ENCODE measurements around the gene FGF18.

Gene FGF18

DNA sequence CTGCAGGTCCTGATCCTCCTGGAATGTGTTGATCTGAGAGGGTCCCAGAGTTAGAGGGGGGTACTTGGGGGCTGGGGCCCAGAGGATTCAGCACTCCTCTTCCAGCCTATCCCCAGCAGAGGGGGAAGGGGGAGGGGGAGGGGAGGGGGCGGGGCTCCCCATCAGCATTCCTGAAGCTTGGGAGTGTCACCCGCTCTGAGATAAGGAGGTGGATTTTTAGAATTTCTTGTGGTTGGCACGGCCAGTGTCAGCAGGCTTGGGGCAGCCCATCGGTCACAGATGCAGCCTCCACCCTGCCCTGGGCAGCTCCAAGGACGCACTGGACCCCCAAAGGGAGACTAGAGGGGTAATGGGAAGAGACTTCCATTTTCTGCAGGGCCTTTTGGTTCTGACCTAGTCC lies 5.3 kb downstream of the FGF18 start:
- DNase-seq = no peak

DNA sequence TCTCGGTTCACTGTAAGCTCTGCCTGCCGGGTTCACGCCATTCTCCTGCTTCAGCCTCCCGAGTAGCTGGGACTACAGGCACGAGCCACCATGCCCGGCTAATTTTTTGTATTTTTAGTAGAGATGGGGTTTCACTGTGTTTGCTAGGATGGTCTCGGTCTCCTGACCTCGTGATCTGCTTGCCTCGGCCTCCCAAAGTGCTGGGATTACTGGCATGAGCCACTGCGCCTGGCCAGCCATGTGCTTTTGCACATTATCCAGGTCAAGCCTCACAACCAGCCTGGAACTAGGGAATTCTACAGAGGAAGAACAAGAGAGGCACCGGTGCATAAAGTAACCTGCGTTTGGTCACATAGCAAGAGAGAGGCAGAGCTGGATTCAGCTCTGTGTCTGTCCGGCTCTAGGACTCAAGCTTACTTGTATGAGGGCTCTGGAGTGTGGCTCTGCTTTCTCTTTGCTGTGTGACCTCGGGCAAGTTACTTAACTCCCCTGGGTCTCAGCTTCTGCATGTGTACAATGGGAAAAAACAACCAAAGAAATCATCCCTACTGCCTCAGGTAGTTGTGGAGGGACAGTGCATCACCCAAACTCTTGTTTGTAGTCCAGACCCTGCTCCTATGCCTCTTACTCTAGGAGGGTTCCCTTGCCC lies 6.3 kb downstream of the FGF18 start:
- no peak for DNase-seq

DNA sequence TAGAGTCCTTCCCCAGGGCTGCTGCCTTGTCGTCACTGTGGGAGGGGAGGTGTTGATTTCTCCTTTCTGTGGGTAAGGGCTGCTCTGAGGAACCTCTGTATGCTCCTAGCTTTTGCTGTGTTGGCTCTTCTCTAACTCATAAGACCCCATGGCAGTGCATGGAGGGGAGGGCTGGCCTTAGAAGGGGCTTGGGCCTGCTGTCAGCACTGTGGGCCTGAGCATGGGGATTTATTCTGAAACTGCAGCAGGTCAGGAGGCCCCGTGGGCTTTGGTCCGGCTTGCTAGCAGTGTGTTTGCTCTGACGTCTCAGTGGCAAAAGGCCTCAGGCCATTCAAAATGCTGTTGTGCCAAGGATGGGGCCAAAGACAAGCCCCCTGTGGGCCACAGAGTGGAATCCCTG lies 6.8 kb downstream of the FGF18 start:
- no peak for DNase-seq

DNA sequence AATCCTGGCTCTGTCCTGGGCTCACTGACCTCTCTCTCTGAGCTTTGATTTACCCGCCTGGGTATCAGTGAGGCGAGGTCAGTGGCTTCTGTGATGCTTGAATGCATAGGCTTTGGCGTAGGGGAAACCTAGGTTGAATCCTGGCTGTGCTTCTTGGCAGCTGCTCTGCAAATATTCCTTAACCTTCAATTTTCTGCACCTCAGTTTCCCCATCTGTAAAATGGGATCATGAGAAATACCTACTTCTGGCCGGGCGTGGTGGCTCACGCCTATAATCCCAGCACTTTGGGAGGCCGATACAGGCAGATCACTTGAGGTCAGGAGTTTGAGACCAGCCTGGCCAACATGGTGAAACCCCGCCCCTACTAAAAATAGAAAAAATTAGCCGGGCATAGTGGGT lies 7.2 kb downstream of the FGF18 start:
- no peak for DNase-seq

DNA sequence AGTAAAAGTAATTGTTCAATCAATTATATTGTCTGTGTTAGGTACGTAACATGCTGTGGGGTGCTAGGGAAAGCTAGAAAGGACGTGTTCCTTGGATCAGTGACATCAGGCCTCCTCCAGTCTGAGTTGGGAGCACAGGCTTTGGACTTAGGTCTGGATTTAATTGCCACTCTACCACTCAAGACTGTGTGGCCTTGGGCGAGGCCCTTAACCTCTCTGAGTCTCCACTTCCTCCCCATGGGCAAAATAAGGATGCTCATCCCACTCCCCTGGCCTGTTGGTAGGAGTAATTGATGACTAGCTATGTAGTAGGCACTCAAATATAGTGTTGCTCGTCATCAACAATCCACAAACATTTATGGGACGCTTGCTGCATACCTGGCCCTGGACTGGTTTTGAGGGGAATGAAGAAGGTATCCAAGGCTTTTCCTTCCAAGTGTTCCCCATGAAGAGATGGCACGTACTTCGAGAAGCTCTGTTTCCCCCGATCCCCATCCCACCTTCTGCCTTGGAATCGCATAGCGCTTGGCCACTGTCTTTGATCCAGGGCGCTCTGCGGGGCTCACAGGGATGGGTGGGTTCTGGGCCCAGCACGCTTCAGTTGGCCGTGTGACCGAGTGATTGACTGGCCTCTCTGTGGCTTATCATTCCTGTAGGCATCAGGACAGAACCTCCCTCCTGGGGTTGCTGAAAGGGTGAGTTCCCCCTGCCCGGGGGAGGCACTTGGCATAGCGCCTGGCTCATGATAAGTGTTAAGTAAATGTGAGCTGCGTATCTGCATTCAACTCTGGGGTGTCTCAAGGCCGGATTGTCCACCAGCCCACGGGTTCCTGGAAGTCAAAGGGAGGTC lies 8.1 kb downstream of the FGF18 start:
- DNase-seq = no peak

DNA sequence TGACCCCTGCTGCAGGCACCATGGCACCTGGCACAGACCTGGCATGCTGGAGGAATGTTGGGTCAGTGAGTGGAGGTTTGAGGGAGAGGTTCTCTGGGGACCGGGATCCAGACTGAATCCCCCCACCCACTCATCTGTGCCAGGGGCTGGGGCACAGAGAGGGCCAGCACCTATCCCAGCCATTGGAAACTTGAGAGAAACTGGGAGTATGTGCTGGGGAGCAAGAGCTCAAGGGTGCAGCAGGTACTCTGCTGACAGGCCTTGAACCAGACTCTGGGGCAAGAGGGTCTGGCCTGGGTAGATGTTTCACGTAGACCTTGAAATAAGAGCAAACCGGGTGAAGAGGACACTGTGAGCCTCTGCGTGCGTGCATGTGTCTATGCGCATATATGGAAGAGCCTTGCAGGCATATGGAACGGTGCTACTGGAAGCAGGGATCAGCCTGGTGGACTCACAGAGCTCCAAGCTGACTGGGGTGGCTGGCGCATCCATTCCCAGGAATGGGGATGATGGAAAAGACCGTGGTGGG lies 8.8 kb downstream of the FGF18 start:
- no peak for DNase-seq

DNA sequence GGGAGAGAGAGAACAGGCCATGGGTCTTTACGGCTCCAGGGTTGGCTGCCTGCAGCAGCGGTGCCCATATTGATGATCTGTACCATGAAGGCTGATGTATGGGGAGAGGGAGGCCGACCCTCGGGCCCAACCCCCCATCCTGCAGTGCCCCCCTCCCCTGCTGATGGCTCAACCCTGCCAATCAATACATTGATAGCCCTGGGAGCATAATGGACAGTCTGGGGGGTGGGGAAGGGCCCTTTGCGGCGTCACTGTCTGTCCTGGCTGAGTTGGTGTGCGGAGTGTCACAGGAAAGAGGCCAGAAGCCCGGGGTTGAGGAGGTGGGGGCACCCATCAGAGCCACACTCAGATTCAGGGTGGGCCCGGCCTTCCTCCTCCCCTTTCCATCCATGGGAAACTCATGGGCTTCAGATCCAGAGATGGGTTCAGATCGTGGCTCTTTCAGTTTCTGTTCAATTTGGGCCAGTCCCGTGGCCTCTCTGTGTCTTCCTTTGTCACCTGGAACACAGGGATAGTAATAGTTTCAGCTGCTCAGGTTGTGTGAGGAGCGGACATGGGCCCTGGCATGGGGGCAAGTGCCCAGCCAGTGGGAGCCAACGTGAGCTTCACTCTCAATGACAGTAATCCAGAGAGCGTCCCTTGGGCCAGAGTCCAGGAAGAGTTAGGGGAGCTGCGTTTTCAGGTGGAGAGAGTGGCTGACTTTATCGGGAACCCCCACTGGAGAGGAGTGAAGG lies 9.5 kb downstream of the FGF18 start:
- no peak for DNase-seq

DNA sequence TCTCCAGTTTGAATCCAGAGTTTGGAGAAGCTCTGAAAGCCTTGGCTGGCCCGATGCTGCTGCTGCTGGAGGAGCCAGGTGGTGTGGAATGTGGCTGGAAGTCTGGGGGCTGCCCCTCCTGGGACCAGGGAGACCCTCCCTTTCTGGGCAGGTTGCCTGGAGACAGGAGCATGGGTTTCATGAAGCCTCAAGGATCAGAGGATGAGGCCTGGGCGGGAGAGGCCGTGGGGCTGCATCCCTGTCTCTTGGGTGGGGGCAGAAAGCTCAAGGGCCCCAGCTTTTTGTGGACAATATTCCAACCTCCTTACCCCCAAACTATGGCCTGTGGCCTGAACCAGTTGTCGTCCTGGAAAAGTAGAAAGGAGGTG lies 10.1 kb downstream of the FGF18 start:
- no peak for DNase-seq

DNA sequence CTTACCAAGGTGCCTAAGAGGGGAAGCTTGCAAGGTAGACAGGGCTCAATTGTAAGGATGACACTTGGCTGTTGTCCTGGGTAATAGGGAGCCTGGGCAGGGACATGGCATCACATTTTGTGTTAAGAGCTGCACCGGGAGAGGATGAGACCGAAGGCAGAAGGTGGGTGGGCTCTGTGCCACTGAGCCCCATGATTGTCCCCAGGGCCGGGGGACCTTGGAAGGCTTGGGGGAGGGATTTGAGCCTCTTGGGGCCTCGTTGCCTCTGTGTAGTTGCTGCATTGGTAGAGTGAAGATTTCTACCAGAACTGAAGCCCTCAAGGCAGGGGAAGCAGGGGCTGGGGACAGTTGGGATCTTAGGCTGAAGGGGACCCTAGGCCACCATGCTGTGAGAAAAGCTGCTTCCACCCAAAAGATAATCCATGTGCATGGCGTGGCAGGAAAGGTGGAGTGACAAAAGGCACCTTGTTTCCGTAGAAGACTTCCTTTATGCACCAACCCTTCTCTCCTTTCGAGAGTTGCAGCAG lies 11.9 kb downstream of the FGF18 start:
- DNase-seq = no peak

DNA sequence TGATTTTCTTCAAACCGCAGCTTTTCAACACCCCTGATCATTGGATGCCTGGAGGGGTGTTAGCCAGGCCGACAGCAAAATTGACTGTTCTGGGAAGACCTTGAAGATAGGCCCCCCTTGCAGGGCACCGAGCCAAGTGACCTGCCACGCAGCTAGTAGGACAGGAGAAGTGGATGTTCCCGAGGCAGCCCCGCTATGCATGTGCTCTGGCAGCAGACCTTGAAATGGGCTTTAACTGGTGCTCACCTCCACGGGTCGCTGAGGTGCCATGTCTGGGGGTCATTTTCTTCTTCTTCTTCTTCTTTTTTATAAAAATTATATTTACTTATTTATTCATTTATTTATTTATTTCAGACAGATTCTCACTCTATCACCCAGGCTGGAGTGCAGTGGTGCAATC lies 12.6 kb downstream of the FGF18 start:
- no peak for DNase-seq

DNA sequence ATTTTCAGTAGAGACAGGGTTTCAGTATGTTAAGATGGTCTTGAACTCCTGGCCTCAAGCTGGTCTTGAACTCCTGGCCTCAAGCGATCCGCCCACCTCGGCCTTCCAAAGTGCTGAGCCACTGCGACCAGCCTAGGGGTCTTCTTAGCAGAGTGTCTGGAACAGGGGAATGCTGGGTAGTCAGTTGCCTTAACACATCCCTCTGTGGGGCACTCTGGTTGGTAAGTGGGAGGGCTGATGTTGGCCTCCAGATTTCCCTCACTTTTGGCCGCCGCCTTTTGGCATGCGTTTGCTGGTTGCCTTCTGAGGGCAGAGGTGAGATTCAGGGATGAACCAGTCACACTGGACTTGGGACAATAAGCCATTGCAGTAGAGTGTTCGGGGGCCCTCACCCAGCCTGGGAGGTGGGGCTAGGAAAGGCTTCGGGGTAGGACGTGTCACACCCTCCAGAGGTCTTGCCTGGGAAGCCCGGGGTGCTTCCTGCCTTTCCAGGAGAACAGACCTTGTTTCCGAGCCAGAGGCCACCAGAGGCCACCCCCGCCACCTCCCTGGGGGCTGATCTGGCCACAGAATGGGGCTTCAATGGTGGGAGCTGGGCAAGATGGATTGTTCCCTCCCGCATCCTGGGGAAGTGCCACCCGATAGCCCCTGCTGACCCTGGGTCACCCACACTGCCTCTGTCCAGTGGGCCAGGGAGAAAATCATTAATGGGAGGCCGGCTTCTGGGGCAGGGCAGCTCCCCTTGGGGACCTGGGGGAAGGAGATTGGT lies 13.3 kb downstream of the FGF18 start:
- DNase-seq = no peak

DNA sequence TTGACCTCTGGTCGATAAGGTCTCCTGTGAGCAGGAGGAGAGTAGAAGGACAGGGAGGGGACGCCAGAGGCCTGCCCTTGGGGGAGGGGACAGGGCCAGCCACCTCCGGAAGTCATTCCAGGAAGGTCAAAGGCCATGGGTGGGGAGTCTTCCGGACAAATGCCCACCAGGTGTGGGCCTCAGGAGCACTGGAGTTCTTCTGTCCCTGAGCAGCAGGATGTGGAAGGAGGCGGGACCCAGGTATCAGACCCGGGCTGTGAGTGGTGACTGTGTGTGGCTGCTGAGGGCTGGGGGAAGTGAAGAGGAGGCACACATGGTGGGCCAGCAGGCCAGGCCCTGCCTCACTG lies 13.9 kb downstream of the FGF18 start:
- DNase-seq = no peak

DNA sequence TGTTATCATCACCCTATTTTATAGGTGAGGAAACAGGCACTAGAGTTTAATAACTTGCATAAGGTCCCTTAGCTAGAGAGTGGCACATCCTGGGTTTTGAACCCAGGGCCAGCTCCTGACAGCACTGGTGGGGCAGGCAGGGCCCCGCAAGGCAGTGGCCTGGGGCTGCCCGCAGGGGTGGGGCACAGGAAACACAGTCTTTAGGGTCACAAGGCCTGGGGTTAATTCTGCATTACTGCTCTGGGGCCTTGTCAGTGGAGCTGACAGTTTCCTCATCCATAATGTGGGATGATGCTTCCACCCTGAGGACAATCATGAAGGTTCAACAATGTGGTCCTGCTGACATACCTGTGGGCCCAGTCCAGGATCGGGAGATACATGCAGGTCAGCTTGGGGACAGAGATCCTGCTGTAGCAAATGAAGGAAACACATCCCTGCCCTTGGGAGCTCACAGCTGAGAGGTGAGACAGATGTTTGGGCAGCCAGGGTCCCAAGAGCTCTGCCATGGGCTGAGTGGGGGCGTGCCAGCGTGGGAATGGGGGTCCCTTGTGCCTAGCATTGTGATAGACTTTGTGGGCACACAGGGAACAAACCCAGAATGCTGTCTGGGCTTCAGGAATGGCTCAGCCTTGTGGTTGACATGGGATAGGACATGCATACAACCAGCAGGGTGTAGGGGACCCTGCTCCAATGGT lies 14.7 kb downstream of the FGF18 start:
- DNase-seq = no peak

DNA sequence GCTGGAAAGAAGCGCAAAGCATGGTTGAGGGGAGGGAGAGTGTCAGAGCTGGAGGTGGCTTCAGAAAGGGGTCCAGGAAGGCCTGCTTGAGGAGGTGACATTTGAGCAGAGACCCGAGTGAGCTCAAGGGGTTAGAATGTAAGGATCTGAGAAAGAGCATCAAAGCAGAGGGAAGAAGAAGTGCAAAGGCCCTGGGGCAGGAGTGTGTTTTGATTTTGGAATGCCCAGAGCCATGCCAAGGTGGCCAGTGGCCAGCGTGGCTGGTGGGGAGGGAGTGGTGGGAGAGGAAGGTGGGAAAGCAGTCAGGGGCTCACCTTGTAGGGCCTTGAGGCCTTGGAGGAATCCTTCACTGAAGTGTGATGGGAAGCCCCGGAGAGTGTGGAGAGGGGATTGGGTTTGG lies 15.4 kb downstream of the FGF18 start:
- DNase-seq = no peak

DNA sequence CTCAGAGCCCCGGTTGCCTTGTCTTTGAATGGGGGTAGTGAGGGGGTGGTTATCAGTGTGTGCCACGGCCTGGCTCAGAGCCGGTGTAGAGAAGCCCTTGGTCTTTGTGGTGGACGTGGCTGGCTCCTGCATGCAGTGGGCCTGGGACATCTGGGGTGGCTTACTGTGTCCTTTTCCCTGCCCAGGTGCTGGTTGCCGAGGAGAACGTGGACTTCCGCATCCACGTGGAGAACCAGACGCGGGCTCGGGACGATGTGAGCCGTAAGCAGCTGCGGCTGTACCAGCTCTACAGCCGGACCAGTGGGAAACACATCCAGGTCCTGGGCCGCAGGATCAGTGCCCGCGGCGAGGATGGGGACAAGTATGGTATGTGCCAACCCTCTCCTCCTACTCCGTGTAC lies 16.5 kb downstream of the FGF18 start:
- DNase-seq = no peak

DNA sequence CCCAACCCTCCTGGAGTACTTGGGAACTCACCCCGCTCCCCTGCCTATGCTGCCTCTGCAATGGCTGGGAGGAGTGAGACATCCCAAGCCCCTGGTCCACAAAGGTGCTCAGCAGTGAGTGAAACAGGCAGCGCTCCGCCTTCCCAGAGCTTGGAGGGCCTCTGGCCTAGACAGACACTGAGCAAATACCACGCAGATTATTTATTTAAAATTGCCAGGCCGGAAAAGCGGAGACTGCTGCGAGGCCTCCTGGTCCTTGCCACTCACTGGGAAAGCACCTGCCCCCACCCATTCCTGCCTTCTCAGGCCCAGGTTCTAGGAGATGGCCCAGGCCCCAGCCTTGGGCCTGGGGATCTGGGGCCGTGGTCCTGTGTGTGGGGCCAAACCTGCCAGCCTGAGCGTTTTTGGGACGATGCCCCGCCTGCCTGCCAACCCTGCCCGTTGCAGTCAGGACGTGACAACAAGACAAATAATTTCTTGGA lies 17.4 kb downstream of the FGF18 start:
- DNase-seq = no peak

DNA sequence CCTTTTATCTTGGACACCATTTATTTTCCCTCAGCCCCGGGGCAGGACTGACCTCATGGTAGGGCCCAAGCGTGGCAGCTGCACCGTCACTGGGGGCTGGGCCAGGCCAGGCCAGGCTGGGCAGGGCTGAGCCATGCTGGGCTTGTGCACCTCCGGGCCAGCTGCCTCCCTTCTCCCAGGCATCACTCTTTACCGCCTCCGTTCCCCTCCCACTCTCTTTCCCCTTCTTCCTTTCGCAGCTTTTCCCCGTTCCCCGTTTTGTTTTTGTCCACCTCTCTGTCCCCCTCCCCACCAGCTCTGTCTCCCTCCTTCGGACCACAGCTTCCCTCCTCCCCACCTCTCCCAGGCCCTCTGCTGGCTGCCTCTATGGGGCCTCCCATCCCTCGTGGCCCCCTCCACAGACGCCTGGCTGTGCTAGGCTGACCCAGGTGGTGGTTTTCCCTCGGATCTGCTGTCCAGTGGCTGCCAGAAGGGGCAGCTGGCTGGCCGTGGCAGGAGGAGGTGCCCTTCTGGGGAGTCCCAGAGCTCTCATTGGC lies 17.9 kb downstream of the FGF18 start:
- DNase-seq = no peak

DNA sequence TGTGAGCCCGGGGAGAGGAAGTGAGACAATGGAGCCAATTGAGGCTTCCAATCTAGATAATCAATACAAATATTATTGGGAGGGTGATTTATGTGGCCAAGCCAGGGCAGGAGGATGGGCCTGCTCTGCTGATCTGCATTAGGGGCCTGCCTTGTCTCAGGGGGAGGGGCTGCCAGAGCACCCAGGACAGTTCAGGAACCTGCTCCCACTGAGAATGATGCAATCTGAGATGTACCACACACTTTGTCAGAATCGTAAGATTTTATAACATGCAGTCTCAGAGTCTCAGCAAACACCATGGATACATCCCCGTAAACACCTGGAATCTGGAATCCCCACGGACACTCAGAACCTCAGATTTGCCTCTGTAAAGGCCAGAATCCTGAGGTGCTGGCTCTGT lies 19.3 kb downstream of the FGF18 start:
- DNase-seq = no peak

DNA sequence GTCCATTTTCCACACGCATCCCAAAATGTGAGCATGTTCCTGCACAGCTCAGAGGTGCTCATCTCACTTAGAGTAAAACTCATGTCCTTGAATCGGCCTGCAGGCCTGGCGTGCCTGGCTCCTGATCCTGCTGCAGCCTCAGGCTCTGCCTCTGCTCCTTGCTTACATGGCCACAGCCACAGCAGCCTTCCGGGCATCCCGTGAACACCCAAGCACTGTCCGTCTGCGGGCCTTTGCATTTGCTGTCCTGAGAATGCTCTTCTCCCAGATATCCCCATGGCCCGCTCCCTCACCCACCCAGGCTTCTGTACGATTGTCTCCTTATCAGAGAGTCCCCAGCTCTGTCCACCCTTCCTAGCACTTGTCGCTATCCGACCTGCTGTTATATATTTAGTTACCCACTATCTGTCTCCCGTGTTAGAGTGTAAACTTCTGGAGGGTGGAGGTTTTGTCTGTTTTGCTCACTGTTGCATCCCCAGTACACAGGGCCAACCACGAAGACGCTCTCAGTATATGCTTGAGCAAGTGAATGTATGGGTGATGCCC lies 21.9 kb downstream of the FGF18 start:
- DNase-seq = no peak

DNA sequence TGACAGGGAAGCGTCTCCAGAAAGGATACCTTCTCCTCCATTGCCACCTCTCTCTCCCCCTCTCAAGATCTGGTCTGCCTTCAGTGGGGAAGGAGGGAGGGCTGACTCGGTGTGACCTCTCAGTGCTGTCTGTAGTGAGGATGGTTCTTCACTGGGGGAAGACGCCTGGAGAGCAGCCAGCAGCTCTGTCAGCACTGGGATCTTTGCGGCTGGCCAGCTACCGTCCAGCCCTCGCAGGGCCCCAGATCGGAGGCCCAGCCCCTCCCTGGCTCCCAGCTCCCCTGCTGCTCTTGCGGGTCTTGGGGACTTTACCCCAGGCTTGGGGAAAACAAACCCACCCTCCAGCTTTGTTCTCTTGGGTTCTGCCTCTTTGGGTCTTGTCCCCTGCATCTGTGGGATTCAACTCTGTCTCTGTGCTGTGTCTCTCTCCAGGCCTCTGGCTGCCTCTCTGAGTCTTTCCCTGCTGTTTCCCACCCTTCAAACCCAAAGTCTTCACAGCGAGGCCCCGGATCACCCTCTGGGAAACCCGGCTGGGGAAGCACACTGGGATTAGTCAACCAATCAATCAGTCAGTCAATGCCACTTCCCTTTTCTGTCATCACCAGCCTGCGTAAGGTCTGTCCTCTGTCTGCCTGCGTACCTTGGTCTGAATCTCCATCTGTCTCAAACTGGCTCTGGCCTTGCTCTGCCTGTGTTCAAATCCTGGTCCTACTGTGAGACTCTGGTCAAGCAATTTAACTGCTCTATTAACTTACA lies 23.0 kb downstream of the FGF18 start:
- DNase-seq = no peak

DNA sequence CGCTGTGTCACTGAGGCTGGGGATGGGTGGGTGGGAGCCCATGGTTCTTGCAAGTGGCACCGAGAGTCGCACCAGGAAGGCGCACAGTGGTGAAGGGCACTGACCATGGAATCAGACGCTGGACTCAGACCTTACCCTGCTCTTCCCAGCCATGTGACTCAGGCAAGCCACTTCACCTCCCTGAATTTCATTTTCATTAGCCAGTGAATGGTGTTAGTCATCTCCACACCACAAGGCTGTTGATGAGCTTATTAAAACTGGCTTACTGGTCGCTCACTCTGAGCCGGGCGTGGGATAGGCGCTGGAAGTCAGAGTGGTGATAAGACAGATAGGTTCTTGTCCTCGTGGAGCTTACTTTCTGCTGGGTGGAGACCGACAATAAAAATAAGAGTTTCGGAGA lies 25.1 kb downstream of the FGF18 start:
- DNase-seq = no peak

Data from DMS79 (cell line).